ENCODE measurements around the gene FABP2.
"Not testable (repeated sequence)": the region's sequence is repeated elsewhere in the genome, so short reads cannot be mapped to it uniquely, and the experiment has no call there.

Gene FABP2

DNA sequence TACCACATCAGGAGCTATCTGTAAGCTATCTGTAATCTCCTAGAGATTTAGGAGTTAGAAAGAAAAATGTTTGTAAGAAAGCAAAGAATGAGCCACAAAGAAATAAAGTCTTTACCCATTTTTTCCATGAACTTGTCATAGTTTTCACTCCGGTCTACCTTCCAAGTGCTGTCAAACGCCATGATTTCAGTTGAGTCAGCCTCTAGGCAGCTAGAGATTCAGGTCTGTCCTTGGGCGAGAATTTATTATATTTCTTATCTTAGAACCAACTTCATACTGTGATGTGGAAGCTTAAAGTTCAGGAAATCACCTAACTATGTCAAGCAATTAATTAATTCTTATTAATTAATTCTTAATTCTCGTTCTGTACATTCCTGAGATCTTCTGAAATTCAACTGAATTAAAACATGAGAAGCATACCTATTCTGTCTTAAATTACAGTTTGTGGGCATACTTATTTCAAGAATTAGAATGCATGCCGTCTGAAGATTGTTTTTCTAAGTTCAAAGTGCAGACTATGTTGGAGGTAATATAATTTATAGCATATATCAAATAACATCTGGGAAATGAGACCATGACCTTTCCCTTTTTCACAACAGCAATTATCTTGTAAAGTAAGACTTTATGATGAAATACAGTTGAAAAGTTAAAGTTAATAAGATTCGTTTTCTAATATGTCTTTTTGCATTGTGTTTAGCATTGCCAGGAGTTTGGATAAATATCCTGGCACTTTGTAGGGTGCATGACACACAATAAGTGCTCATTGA is at the start of gene FABP2:
TSS of gene FABP2 (minus strand) at position 218 of the 767 bp plus-strand sequence. CDS start at position 182, 36 bp downstream.
- in situ Hi-C loops (cut with HindIII; ENCODE audit: low sequenced_read_pairs) = no loop called here

DNA sequence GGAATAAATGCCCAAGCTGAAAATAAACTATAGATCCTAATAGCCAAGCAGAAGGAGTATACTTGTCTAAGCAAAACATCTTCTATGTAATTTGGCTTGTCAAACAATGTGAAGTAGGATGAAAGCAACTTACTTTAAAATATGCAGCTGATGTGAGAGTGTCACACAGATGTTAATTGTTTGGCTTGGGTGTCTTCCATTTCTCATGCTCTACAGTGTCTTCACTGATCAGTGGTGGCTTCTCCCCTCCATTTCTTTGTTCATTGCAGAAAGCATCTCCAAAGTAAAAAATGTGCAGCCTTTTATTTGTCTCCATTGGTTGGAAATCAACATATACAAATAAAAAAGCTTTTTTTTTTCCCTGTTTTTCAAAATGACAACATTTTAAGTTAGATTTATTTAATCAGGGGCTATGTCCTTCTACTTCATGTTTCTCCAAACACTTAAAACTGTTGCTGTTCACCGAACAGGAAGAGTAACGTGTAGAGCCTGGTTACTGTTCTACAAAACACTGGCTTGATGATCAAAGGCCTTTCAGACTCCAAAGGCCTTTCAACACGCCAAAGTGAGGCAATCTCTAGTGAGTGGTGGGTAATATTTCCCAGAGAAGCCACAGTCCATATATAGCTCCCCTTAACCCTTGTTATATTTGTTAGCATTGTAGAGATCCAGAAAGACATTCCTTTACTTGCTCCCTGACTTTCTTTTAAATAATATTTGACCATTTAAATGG is 49.2 kb upstream of the FABP2 start:
- in situ Hi-C loops (cut with HindIII; ENCODE audit: low sequenced_read_pairs) = not testable (repeated sequence)

- in situ Hi-C loops (cut with HindIII; ENCODE audit: low sequenced_read_pairs) = not testable (repeated sequence)
Measured at GRCh38 chr4:119370392-119370791, 48.5 kb upstream of the FABP2 start.

DNA sequence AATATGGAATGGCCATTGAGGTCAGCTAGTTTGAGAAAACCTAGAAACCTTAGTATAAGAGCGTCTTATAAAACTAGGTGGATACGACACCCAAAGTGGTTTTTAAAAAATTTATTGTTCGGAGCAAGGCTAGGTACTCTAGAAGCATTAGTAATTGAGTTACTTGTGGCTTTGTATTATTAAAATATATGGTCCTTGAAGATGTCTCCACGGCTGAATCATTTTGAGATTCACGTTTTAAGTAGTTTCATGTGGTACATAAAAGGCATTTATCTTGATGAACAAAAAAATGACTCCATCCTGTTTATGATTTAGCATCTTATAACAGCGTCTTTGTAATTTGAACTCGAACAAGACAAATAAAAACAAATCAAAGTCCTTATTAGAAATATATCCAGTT is 44.9 kb upstream of the FABP2 start:
- in situ Hi-C loops (cut with HindIII; ENCODE audit: low sequenced_read_pairs) = not testable (repeated sequence)

DNA sequence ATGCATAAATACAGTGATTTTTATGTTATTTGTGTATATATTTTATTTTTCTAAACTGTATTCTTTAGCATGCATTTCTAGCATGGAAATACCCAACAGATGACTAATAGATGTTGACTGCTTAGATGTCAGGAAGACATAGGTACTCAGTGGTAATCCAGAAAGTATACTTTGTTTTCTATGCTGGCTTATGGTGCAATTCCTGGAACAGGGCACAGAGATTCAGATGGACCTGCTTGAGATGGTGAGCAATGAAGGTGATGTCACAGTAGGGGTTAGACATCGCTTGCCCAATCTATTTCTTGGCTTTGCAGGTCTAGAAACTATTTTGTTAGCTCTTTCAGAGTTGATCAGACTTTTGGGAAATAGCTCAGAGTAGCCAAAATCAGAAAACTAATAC is 42.3 kb upstream of the FABP2 start:
- in situ Hi-C loops (cut with HindIII; ENCODE audit: low sequenced_read_pairs) = not testable (repeated sequence)

DNA sequence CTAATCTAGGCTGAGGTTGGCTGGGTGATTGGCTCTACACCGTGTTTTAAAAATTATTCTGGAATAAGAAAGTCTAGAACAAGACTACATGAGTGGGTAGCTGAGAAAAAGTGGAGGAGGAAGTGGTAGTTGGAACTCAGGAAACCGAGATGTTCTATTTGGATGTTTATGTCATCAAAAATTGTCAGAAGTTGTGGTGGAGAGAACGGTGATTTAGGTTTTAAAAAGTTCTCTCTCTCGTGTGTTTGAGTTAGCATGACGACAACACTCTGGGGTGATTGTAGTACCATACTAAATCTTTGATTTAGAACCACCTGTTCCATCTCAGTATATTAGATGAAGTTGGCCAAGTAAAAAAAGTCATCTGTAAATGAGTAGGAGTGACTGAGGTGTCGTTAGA is 41.4 kb upstream of the FABP2 start:
- in situ Hi-C loops (cut with HindIII; ENCODE audit: low sequenced_read_pairs) = not testable (repeated sequence)

DNA sequence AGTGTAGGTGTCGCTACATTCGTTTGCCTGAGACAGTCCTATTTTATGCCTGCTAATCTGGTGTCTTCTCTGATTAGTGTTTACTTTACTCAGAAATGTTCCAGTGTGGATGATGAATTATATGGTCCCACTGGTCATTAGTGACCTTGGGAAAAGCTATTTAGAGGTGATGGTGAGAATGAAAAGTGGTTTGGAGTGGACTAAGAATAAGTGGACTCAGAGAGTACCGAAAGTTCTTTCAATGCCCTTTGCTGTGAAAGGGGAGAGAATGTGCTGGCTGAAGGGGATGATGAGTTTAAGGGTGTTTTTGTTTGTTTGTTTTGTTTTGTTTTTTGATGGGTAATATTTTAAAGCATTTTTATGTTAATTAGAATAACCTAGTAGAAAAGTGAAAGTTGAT is 40.5 kb upstream of the FABP2 start:
- in situ Hi-C loops (cut with HindIII; ENCODE audit: low sequenced_read_pairs) = not testable (repeated sequence)

DNA sequence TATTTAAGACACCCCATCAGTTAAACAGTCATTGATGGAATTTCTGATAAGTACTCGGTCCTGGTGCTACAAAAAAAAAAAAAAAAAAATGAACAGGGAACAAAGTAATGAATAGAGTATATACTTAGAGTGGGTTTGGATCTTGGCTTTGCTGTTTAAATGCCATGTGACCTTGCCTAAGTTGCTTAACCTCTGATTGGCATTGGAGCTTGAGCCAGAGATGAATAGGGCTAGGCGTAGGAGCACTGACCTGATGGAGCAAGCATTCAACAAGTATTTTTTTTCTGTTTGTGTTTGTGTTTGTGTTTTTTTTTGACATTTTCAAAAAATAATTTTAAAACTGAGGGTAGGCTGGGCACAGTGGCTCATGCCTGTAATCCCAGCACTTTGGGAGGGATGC is 37.9 kb upstream of the FABP2 start:
- in situ Hi-C loops (cut with HindIII; ENCODE audit: low sequenced_read_pairs) = not testable (repeated sequence)

DNA sequence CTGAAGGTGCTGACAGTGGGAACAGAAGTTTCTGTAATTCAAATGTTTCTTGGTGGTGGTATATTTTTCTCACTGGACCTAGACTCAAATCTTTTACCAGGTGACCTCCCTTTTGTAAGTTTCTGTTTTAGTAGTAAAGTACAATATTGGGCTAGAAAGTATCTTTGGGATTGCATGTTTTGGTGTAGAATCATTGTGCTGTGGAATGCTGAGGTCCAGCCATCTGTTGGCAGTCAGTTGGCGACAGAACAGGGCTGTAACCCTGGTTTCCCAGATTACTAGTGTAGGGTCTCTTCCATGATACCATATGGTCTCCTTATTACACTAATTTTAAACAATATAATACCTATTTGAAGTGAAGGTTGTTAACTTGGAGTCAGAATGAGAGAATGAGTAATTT is 34.9 kb upstream of the FABP2 start:
- in situ Hi-C loops (cut with HindIII; ENCODE audit: low sequenced_read_pairs) = not testable (repeated sequence)

DNA sequence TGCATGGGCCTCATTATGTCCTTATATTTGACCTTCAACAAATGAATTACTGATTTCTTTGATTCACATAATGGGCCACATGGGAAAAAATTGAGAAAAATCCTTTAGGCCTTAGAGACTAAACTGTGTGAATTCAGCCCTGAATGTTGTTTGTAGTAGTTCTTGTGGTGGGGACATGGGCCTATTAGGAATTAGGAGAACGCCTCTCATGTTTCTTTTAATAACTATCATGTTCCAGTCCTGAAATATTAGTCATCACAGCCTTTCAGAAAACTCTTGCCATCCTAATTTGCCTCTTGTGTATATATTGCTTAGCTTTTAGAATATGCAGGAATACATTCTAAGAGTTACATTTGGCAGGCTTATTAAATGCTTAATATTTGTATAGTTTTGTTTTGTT is 34.1 kb upstream of the FABP2 start:
- in situ Hi-C loops (cut with HindIII; ENCODE audit: low sequenced_read_pairs) = not testable (repeated sequence)

DNA sequence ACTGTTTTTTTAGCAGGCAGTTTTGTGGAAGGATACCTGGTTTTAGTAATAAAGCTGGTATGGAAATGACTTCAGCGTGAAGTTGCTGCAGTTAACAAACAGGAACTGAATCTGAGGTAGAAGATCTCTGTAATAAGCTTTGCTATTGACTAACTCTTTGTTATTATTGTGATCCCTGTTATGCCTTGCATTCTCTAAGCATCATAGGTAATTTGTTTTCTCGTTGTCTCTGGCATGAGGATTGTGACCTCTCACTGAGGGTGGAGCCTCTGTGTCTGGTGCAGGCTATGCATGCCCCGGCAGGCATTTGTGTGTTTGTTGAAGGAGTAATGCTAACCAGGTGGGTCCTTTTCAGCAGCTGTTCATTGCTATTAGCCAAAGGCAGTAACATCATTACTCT is 31.4 kb upstream of the FABP2 start:
- in situ Hi-C loops (cut with HindIII; ENCODE audit: low sequenced_read_pairs) = not testable (repeated sequence)

GRCh38 chr4:119348169-119348568 is 26.2 kb upstream of the FABP2 start:
- in situ Hi-C loops (cut with HindIII; ENCODE audit: low sequenced_read_pairs) = not testable (repeated sequence)

GRCh38 chr4:119343293-119343692 is 21.4 kb upstream of the FABP2 start:
- in situ Hi-C loops (cut with HindIII; ENCODE audit: low sequenced_read_pairs) = not testable (repeated sequence)

DNA sequence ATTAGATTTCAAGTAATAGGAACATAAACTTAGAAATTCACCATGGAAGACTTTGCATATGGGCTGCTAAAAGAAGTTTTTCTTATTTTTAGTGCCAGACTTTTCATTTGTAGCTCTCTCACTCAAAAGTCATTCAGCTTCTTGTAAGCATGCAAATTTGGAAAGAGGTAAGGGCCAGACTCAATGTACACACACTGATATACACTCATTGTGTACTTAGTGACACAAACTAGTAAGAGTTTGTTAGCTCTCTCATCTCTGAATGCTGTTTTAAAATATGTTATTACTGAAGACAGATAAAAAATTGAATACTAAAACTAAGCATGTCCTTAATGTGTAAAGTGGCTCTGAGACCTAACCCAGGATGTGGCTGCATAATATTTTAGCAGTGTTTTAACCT is 18.0 kb upstream of the FABP2 start:
- in situ Hi-C loops (cut with HindIII; ENCODE audit: low sequenced_read_pairs) = not testable (repeated sequence)

DNA sequence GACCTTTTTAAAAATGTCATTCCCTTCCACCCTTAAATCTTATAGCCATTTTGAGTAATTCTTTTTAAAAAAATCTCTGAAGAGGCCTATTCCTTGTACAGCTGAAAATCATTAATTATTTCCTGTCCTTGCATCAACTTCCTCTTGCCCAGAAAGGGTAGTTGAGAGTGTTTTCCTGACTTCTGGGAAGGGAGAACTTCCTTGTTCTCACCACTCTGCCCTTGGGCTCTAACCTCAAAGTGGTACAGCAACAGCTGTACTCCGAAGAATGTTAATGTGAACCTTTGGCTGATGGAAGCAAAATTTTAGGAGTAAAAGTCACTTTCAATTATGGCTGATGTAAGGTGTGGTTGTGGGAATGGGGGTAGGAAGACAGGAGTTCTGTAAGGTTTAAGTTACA is 15.1 kb upstream of the FABP2 start:
- in situ Hi-C loops (cut with HindIII; ENCODE audit: low sequenced_read_pairs) = no loop called here

GRCh38 chr4:119336332-119336979 is 14.5 kb upstream of the FABP2 start:
- in situ Hi-C loops (cut with HindIII; ENCODE audit: low sequenced_read_pairs) = not testable (repeated sequence)

DNA sequence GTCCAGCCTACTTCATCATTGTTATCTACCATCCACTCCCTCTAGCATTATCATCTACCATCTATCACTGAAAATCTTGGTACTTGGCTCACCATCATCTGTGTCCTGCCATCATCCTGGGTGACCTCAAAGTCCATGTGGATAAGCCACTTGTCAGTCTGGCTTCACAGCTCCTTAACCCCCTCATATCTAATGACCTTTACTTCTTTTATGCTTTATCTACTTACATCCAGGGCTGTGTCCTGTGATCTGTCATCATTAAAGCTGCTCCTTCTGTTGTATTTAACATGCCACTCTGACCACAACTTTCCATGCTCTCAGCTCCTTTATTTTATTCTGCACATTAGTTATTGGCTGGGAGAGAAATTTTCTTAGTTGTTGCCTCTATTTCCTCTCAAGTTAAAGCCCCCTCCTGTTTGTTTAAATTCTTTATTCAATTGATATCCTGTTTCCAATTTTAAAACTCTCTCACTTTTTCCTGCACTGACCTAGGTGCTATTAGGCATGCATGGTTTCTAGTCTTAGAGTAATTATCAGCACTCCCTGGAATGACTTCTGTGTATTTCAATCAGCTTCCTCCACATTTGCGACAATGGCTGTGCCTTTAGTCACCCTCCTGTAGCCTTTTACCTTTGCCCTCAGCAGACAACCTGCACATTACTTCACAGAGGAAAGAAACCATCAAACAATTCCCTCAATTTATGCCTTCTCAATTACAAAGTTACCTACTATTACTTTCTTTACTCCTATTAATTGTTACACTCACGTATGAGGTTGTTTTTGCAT is 8.1 kb upstream of the FABP2 start:
- in situ Hi-C loops (cut with HindIII; ENCODE audit: low sequenced_read_pairs) = no loop called here

- in situ Hi-C loops (cut with HindIII; ENCODE audit: low sequenced_read_pairs) = no loop called here
Measured at GRCh38 chr4:119328695-119329094, 6.8 kb upstream of the FABP2 start.

DNA sequence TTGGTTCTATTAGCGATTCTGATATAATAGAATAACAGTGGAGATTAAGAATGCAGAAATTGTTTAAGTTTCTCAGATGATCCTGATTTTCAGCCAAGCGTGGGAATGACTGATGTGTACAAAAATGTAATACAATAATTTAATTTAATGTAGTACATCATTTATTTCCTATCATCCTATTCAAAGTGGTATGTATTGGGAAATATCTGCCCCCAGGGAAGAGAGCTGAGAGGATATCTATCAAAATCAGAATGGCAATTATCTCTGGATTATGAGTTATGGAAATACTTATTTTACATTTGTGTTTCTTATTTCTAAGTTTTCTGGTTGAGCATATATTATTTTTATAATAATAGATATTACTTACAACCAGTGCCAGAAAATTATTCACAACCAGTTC is 3.9 kb downstream of the FABP2 start:
- in situ Hi-C loops (cut with HindIII; ENCODE audit: low sequenced_read_pairs) = no loop called here

DNA sequence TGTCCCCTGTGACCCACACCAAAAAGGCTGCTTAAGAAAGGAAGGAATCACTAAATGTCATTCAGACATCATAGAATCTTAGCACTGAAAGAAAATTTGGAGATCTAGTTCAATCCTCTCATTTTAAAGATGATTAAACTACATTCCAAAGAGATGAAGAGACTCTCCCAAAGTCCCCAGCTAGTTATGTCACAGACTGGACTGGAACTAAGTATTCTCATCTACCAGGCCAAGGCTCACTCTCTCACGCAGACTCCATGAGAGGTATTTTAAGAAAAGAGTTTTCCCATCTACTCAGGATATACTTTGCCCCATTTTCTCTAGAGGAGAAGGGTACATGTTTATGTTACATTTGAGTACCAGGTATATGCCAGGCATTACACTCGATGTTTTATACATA is 6.9 kb downstream of the FABP2 start:
- in situ Hi-C loops (cut with HindIII; ENCODE audit: low sequenced_read_pairs) = no loop called here

GRCh38 chr4:119314356-119314755 is 7.6 kb downstream of the FABP2 start:
- in situ Hi-C loops (cut with HindIII; ENCODE audit: low sequenced_read_pairs) = no loop called here
